GM12878 (cell line): ENCODE results near the gene GNG3. TPM values are rescaled to one million over a fixed set of nuclear protein-coding genes. Genes with fewer than 3 reads are reported as not detected.
A peak's percentile ranks its signal among the peaks of the same experiment; 100 is the strongest.

Source experiments
- ATAC-seq: fragments of 200-7000 bp; cut with Tn5 transposase; 3 replicates; pipeline ENCODE4 v1.9.1; 2020; ENCODE audit warnings: mild to moderate bottlenecking, moderate library complexity
- BruUV-seq: library from RNA; stranded (reverse); fragments of 400-500 nt; replicated peaks from 2 replicates; lab custom pipeline; 2021; lab: Mats Ljungman, UMichigan
- CTCF ChIA-PET: fragments of 300-600 bp; sonication (Branson Sonifier 250); formaldehyde crosslinking; extraction: SDS; loops from one replicate; lab custom pipeline; 2021; ENCODE audit warnings: inconsistent platforms; lab: Yijun Ruan, JAX
- POLR2A ChIA-PET: fragments of 350-600 bp; formaldehyde crosslinking; extraction: SDS; loops from one replicate; lab custom pipeline; 2021; ENCODE audit warnings: inconsistent platforms; lab: Charles Lee
- RAD21 ChIA-PET: fragments of 300-600 bp; sonication (Branson Sonifier 250); formaldehyde crosslinking; loops from one replicate; lab custom pipeline; 2023; ENCODE audit warnings: antibody characterized with exemption; ENCODE audit not compliant: unreplicated experiment; lab: Charles Lee
- SMC1A ChIA-PET: fragments of 300-600 bp; sonication (Branson Sonifier 250); formaldehyde crosslinking; loops from one replicate; lab custom pipeline; 2023; ENCODE audit not compliant: unreplicated experiment, uncharacterized antibody; lab: Charles Lee
- DNase-seq: peaks from one replicate; pipeline ENCODE4 v3.0.0-alpha.2; 2011; ENCODE audit warnings: low read depth, low spot score
- FAIRE-seq: peaks from 3 replicates; lab custom pipeline; 2011; peaks lifted over from hg19 to GRCh38; lab: Jason Lieb, UNC
- H2AFZ ChIP-seq: 2 replicates; pipeline ENCODE4 v1.6.0; 2011; ENCODE audit warnings: low read depth, low read length, control low read depth; ENCODE audit not compliant: control insufficient read depth
- H3K27ac ChIP-seq: 2 replicates; pipeline ENCODE4 v1.5.1; 2011; ENCODE audit warnings: control low read depth; ENCODE audit not compliant: control insufficient read depth, insufficient read depth
- H3K27me3 ChIP-seq, 2 experiments: replicated peaks in 1 of 2; 2 replicates each; pipeline versions ENCODE4 v1.6.0 to v1.6.1; 2011; ENCODE audit warnings: low read length in 1 of 2; ENCODE audit not compliant: control insufficient read depth in 2 of 2, insufficient read depth in 2 of 2
- H3K36me3 ChIP-seq, 2 experiments: 2 replicates each; pipeline ENCODE4 v1.5.1; 2011; ENCODE audit warnings: low read length in 1 of 2; ENCODE audit not compliant: control insufficient read depth in 2 of 2, insufficient read depth in 2 of 2
- H3K4me1 ChIP-seq: 2 replicates; pipeline ENCODE4 v1.6.1; 2011; ENCODE audit warnings: mild to moderate bottlenecking, low read length, moderate library complexity, mixed read lengths; ENCODE audit not compliant: control insufficient read depth, insufficient read depth
- H3K4me2 ChIP-seq: 2 replicates; pipeline ENCODE4 v1.6.0; 2011; ENCODE audit warnings: control low read depth; ENCODE audit not compliant: control insufficient read depth, insufficient read depth
- H3K4me3 ChIP-seq: fragments of 200-600 bp; sonication (generic); 2 replicates; pipeline ENCODE4 v1.5.1; 2016
- H3K79me2 ChIP-seq: 2 replicates; pipeline ENCODE4 v1.6.0; 2011; ENCODE audit warnings: low read length; ENCODE audit not compliant: control insufficient read depth, insufficient read depth
- H3K9ac ChIP-seq: 2 replicates; pipeline ENCODE4 v1.8.0; 2011; ENCODE audit warnings: low read length, control low read depth, mixed read lengths; ENCODE audit not compliant: control insufficient read depth, insufficient read depth
- H3K9me3 ChIP-seq: replicated peaks from 3 replicates; pipeline ENCODE4 v1.5.1; 2011; ENCODE audit warnings: mild to moderate bottlenecking, low read length; ENCODE audit not compliant: control insufficient read depth, insufficient read depth
- H4K20me1 ChIP-seq: 2 replicates; pipeline ENCODE4 v1.6.0; 2011; ENCODE audit not compliant: control insufficient read depth, insufficient read depth
- DPF2 ChIP-seq: fragments of 450-650 bp; IDR thresholded peaks from 2 replicates; pipeline ENCODE4 v1.6.1; 2017; ENCODE audit warnings: mild to moderate bottlenecking
- GATAD2B ChIP-seq: fragments of 450-650 bp; conservative IDR thresholded peaks from 2 replicates; pipeline ENCODE4 v1.6.1; 2017; ENCODE audit warnings: low read depth, mild to moderate bottlenecking, moderate library complexity
- LARP7 ChIP-seq: fragments of 450-650 bp; IDR thresholded peaks from 2 replicates; pipeline ENCODE4 v1.6.1; 2017; ENCODE audit warnings: mild to moderate bottlenecking
- NFXL1 ChIP-seq: fragments of 450-650 bp; IDR thresholded peaks from 2 replicates; pipeline ENCODE4 v1.6.1; 2017; ENCODE audit warnings: antibody characterized with exemption, mild to moderate bottlenecking, borderline replicate concordance
- NR2F1 ChIP-seq: fragments of 450-650 bp; conservative IDR thresholded peaks from 2 replicates; pipeline ENCODE4 v1.6.1; 2017; ENCODE audit warnings: mild to moderate bottlenecking
- POU2F2 ChIP-seq: IDR thresholded peaks from 3 replicates; pipeline ENCODE4 v1.6.1; 2011; ENCODE audit warnings: low read depth, mild to moderate bottlenecking, low read length, borderline replicate concordance
- RELA ChIP-seq: fragments of 450-650 bp; IDR thresholded peaks from 2 replicates; pipeline ENCODE4 v1.8.0; 2014; ENCODE audit warnings: borderline replicate concordance; ENCODE audit not compliant: partially characterized antibody
- RUNX3 ChIP-seq: IDR thresholded peaks from 2 replicates; pipeline ENCODE4 v1.6.1; 2012; ENCODE audit warnings: low read length, inconsistent platforms
- SMARCA5 ChIP-seq: fragments of 450-650 bp; IDR thresholded peaks from 2 replicates; pipeline ENCODE4 v1.6.1; 2017; ENCODE audit warnings: mild to moderate bottlenecking
- TAF1 ChIP-seq: IDR thresholded peaks from 2 replicates; pipeline ENCODE4 v1.6.1; 2011; ENCODE audit warnings: mild to moderate bottlenecking, low read depth, low read length, borderline replicate concordance
- TBL1XR1 ChIP-seq: IDR thresholded peaks from 2 replicates; pipeline ENCODE4 v1.6.1; 2012; ENCODE audit warnings: low read depth, low read length, improper control_type of control experiment
- TCF12 ChIP-seq: IDR thresholded peaks from 2 replicates; pipeline ENCODE4 v1.6.1; 2011; ENCODE audit warnings: low read depth, mild to moderate bottlenecking, low read length
- ZNF217 ChIP-seq: fragments of 450-650 bp; IDR thresholded peaks from 2 replicates; pipeline ENCODE4 v1.6.1; 2017; ENCODE audit warnings: antibody characterized with exemption, mild to moderate bottlenecking
- ZNF384 ChIP-seq: IDR thresholded peaks from 2 replicates; pipeline ENCODE4 v1.6.1; 2012; ENCODE audit warnings: low read depth, mild to moderate bottlenecking, low read length, improper control_type of control experiment, borderline replicate concordance
- WGBS: methylation state at CpG from one replicate; pipeline ENCODE4 v1.1.6; 2016; ENCODE audit warnings: low lambda C conversion rate; ENCODE audit not compliant: insufficient replicate concordance, insufficient coverage; ENCODE audit errors: missing lambda C conversion rate; 5-methylcytosine and 5-hydroxymethylcytosine counted together
- in situ Hi-C: fragments of 300-500 bp; cut with MboI; formaldehyde crosslinking; loops from 9 replicates; pipeline ENCODE4 v1.14.3; 2018; ENCODE audit warnings: mixed read lengths
- intact Hi-C: fragments of 100-400 bp; cut with micrococcal nuclease; formaldehyde crosslinking; loops from one replicate; pipeline ENCODE4 v1.14.2; 2022; ENCODE audit not compliant: unreplicated experiment
- polyA plus RNA-seq, 11 experiments: library from polyadenylated mRNA; depleted of rRNA in 4 of 11; unstranded in 6 of 11; stranded (reverse) in 5 of 11; fragments of >200 nt; fragmentation: Nextera tagmentation in 4 of 11; fragmentation: Illumina TruSeq in 1 of 11; extraction: Ambion mirVana in 4 of 11; extraction: Trizol in 1 of 11; gene quantifications; 1 replicate in 1 of 11; 2 replicates in 10 of 11; pipeline versions ENCODE4 v1.2.1 to v1.2.3, GENCODE V29; 2011 to 2016; ENCODE audit warnings: inconsistent platforms in 2 of 11, missing spikeins in 2 of 11, low read depth in 1 of 11
- total RNA-seq, 4 experiments: library from RNA; depleted of rRNA in 3 of 4; stranded (reverse); fragments of >200 nt in 3 of 4; fragmentation: Illumina TruSeq in 1 of 4; extraction: Trizol in 1 of 4; gene quantifications; 2 replicates each; pipeline versions ENCODE4 v1.2.1 to v1.2.3, GENCODE V29; 2013 to 2021
- TF ChIP-seq, protein P1 (sequence below): fragments of 450-650 bp; conservative IDR thresholded peaks from 2 replicates; pipeline ENCODE4 v1.6.1; 2017; ENCODE audit warnings: mild to moderate bottlenecking, moderate library complexity
- TF ChIP-seq, protein P2 (sequence below): IDR thresholded peaks from 2 replicates; pipeline ENCODE4 v1.6.1; 2011; ENCODE audit warnings: mild to moderate bottlenecking, low read depth, low read length, moderate library complexity; ENCODE audit not compliant: insufficient replicate concordance
- TF ChIP-seq, protein P3 (sequence below): fragments of 450-650 bp; IDR thresholded peaks from 2 replicates; pipeline ENCODE4 v1.6.1; 2014; ENCODE audit warnings: mild to moderate bottlenecking

Gene GNG3
- total and polyA plus RNA-seq, 10 of the 15 experiments (the other 5 are each of a cell fraction or from before 2014, with no cell fraction given) = 0.27 to 0.83 (median 0.57) TPM; not detected in 5

DNA sequence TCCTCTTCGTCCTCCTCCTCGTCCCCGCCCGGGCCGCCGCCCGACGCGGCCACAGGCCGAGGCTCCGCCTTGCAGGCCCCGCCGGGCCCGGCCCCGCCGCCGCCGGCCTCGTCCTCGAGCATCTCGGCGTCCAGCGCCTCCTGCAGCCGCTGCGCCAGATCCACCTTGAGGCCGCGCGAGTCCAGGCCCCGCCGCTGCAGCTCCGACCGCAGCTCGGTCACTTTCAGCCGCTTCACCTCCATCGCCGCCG, 19.4 kb downstream of the GNG3 start:
- BruUV-seq = no TSS peak

More for the DNA sequence above, 19.4 kb downstream of the GNG3 start:
- DNase-seq (no peak), ATAC-seq (peak; percentile 15), FAIRE-seq (no peak)
- H3K79me2 ChIP-seq = peaks cover 79% of the 10 kb centered on the region
- ChIA-PET POLR2A (interaction anchor here (0.5 to 6.8 kb wide), 31 partner anchors 12 to 1481 kb away, joined by 3 to 79 read pairs (median 8); partner anchors contain the start of genes BSCL2, C11orf98, CSKMT and EEF1G), SMC1A (interaction anchor here (1.0 to 4.8 kb wide), 13 partner anchors 8 to 154 kb away, joined by 3 to 27 read pairs (median 5); partner anchors contain the start of genes BSCL2, C11orf98, CSKMT and GANAB), CTCF (interaction anchor here (0.9 to 5.4 kb wide), 11 partner anchors 17 to 158 kb away, joined by 3 to 34 read pairs (median 6); partner anchors contain the start of genes BSCL2, C11orf98, CSKMT and TAF6L), RAD21 (interaction anchor here (1.0 to 5.2 kb wide), 16 partner anchors 17 to 302 kb away, joined by 3 to 44 read pairs (median 6); partner anchors contain the start of genes C11orf98, CSKMT, POLR2G and TAF6L)
- H3K4me2 ChIP-seq = peak overlapping the region; percentile 38; the same call in 1 of the 2 replicates
- peaks cover 11% of the 10 kb centered on the region; the same call in 1 of the 2 replicates for H4K20me1 ChIP-seq
- no peaks in the 10 kb centered on the region; the same call in 2 of the 3 replicates for H3K9me3 ChIP-seq
- no peaks in the 10 kb centered on the region; the same call in 1 of the 2 replicates for H3K4me1 ChIP-seq
- intact Hi-C loops = loop anchor here (1.0 to 5.0 kb wide), 6 partner anchors 18 to 129 kb away; partner anchors contain the start of genes MTA2, NXF1, TAF6L and ZBTB3
- H3K36me3 ChIP-seq = peaks cover 9 to 28% of the 10 kb centered on the region in 2 experiments
- H3K27me3 ChIP-seq = no peaks in the 10 kb centered on the region
- in situ Hi-C loops = no loop called here
- peak overlapping the region; percentile 94 for H3K27ac ChIP-seq
- peak overlapping the region; percentile 91 for H3K9ac ChIP-seq
- TF ChIP-seq DPF2 = peak; percentile 86
- TF ChIP-seq, protein P1, sequence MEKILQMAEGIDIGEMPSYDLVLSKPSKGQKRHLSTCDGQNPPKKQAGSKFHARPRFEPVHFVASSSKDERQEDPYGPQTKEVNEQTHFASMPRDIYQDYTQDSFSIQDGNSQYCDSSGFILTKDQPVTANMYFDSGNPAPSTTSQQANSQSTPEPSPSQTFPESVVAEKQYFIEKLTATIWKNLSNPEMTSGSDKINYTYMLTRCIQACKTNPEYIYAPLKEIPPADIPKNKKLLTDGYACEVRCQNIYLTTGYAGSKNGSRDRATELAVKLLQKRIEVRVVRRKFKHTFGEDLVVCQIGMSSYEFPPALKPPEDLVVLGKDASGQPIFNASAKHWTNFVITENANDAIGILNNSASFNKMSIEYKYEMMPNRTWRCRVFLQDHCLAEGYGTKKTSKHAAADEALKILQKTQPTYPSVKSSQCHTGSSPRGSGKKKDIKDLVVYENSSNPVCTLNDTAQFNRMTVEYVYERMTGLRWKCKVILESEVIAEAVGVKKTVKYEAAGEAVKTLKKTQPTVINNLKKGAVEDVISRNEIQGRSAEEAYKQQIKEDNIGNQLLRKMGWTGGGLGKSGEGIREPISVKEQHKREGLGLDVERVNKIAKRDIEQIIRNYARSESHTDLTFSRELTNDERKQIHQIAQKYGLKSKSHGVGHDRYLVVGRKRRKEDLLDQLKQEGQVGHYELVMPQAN = 0 out of 2 replicates have a peak, but pooled peaks have one; percentile 75
- TF ChIP-seq LARP7 = peak; percentile 97; the same call in 1 of the 2 replicates
- peak; percentile 94; the same call in 1 of the 2 replicates for TF ChIP-seq GATAD2B
- TF ChIP-seq, protein P2, sequence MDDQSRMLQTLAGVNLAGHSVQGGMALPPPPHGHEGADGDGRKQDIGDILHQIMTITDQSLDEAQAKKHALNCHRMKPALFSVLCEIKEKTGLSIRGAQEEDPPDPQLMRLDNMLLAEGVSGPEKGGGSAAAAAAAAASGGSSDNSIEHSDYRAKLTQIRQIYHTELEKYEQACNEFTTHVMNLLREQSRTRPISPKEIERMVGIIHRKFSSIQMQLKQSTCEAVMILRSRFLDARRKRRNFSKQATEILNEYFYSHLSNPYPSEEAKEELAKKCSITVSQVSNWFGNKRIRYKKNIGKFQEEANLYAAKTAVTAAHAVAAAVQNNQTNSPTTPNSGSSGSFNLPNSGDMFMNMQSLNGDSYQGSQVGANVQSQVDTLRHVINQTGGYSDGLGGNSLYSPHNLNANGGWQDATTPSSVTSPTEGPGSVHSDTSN = peak; percentile 41
- no peak for TF ChIP-seq TCF12
- peak; percentile 67 for TF ChIP-seq RUNX3
- TF ChIP-seq ZNF217 = 0 out of 2 replicates have a peak, but pooled peaks have one; percentile 67
- TF ChIP-seq ZNF384 = 0 out of 2 replicates have a peak, but pooled peaks have one; percentile 7
- no peak for TF ChIP-seq RELA
- TF ChIP-seq POU2F2 = no peak
- TF ChIP-seq SMARCA5 = peak; percentile 85; the same call in 1 of the 2 replicates
- peak; percentile 98 for TF ChIP-seq NFXL1
- TF ChIP-seq NR2F1 = peak; percentile 64; the same call in 1 of the 2 replicates
- TF ChIP-seq, protein P3, sequence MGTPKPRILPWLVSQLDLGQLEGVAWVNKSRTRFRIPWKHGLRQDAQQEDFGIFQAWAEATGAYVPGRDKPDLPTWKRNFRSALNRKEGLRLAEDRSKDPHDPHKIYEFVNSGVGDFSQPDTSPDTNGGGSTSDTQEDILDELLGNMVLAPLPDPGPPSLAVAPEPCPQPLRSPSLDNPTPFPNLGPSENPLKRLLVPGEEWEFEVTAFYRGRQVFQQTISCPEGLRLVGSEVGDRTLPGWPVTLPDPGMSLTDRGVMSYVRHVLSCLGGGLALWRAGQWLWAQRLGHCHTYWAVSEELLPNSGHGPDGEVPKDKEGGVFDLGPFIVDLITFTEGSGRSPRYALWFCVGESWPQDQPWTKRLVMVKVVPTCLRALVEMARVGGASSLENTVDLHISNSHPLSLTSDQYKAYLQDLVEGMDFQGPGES = no peak
- no peak for TF ChIP-seq TBL1XR1
- 0 out of 2 replicates have a peak, but pooled peaks have one; percentile 85 for TF ChIP-seq TAF1
- 0% methylated on average over 11 of the region's 37 CpGs for WGBS
- peak overlapping the region; percentile 100 for H3K4me3 ChIP-seq
- no peak overlapping the region; the same call in 1 of the 2 replicates for H2AFZ ChIP-seq
